Testis (tissue), 3 donors: ENCODE data around the gene COG1. TPM values are rescaled to one million over a fixed set of nuclear protein-coding genes. Genes with fewer than 3 reads are reported as not detected.

ENCODE experiments used
- DNase-seq: peaks from one replicate; pipeline ENCODE4 v3.0.0-alpha.2; 2019
- H3K27ac ChIP-seq, 2 donors: fragments of 200-600 bp; sonication (generic); one replicate each; pipeline ENCODE4 v1.5.1; 2019
- H3K27me3 ChIP-seq: fragments of 200-600 bp; sonication (generic); one replicate; pipeline ENCODE4 v1.5.1; 2019
- H3K36me3 ChIP-seq: fragments of 200-600 bp; sonication (generic); one replicate; pipeline ENCODE4 v1.5.1; 2017; ENCODE audit warnings: low read depth; ENCODE audit errors: missing control alignments
- H3K4me1 ChIP-seq: fragments of 200-600 bp; sonication (generic); one replicate; pipeline ENCODE4 v1.5.1; 2019
- H3K4me3 ChIP-seq, 2 donors: fragments of 200-600 bp; sonication (generic); one replicate each; pipeline ENCODE4 v1.5.1; 2017 to 2019
- H3K9me3 ChIP-seq: fragments of 200-600 bp; sonication (generic); one replicate; pipeline ENCODE4 v1.5.1; 2017
- POLR2A ChIP-seq: fragments of 450-650 bp; IDR thresholded peaks from one replicate; pipeline ENCODE4 v1.6.1; 2017; ENCODE audit warnings: antibody characterized with exemption, mild to moderate bottlenecking, moderate library complexity
- WGBS, 2 donors: methylation state at CpG; one replicate each; pipeline ENCODE4 v1.1.5; 2018; 5-methylcytosine and 5-hydroxymethylcytosine counted together
- intact Hi-C: fragments of 100-400 bp; cut with DNase I; formaldehyde crosslinking; loops from one replicate; pipeline ENCODE4 v1.15.1; 2023; ENCODE audit warnings: low total_unique reads
- polyA plus RNA-seq: library from polyadenylated mRNA; stranded (reverse); fragments of 350-450 nt; fragmentation: Illumina TruSeq; extraction: RNeasy Lipid Tissue Mini Kit (QIAGEN cat#74804); gene quantifications from one replicate; pipeline ENCODE4 v1.2.3, GENCODE V29; 2014; ENCODE audit warnings: low read depth, low replicate concordance; ENCODE audit not compliant: insufficient read depth
- total RNA-seq, 2 donors: library from RNA; depleted of rRNA; stranded (reverse); fragments of >200 nt; gene quantifications; one replicate each; pipeline ENCODE4 v1.2.3, GENCODE V29; 2016
- TF ChIP-seq, protein P1 (sequence below), 3 experiments: fragments of 450-650 bp in 2 of 3; fragments of 200-600 bp in 1 of 3; sonication (generic) in 1 of 3; IDR thresholded peaks; one replicate each; pipeline ENCODE4 v1.5.1; 2016 to 2019; ENCODE audit warnings: antibody characterized with exemption in 3 of 3, mild to moderate bottlenecking in 2 of 3, moderate library complexity in 1 of 3

Gene COG1
- total and polyA plus RNA-seq, 3 donors from 2014 or later = 56.3 to 61.8 (median 58.3) TPM

DNA sequence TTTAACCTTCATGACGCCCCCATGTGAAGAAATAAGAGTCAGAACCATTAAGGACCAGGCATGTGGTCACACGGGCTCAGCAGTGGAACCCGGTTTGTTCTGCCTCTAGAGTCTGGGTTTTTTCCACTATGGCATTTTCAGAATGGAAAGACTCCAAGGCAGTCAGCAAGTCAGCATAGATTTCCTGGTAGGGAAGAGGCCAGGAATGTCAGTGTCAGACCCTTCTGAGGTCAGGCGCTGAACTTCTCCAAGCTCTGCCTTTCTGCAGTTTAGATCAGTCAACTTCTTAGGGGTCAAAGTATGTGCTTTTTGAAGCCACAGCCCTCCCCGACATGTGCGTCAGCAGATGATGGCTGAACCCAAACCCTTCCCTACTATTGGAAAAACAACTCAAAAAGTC, 24.2 kb upstream of the COG1 start:
- DNase-seq = no peak
- Histone ChIP-seq H3K4me3 (no peak overlapping the region), H3K4me1 (peaks cover 7% of the 10 kb centered on the region), H3K9me3 (no peaks in the 10 kb centered on the region), H3K27ac (no peak overlapping the region), H3K36me3 (no peaks in the 10 kb centered on the region), H3K27me3 (no peaks in the 10 kb centered on the region)
- TF ChIP-seq, protein P1, sequence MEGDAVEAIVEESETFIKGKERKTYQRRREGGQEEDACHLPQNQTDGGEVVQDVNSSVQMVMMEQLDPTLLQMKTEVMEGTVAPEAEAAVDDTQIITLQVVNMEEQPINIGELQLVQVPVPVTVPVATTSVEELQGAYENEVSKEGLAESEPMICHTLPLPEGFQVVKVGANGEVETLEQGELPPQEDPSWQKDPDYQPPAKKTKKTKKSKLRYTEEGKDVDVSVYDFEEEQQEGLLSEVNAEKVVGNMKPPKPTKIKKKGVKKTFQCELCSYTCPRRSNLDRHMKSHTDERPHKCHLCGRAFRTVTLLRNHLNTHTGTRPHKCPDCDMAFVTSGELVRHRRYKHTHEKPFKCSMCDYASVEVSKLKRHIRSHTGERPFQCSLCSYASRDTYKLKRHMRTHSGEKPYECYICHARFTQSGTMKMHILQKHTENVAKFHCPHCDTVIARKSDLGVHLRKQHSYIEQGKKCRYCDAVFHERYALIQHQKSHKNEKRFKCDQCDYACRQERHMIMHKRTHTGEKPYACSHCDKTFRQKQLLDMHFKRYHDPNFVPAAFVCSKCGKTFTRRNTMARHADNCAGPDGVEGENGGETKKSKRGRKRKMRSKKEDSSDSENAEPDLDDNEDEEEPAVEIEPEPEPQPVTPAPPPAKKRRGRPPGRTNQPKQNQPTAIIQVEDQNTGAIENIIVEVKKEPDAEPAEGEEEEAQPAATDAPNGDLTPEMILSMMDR (IDR thresholded peaks at IDR 0.05) = no peak
- no peak for TF ChIP-seq POLR2A
- 90 to 92% methylated on average over 4 to 6 of the region's 6 CpGs for WGBS, 2 donors
- intact Hi-C loops = loop anchor here (10.0 kb wide), 1 partner anchor 174 kb away; no protein-coding TSS in a partner anchor

DNA sequence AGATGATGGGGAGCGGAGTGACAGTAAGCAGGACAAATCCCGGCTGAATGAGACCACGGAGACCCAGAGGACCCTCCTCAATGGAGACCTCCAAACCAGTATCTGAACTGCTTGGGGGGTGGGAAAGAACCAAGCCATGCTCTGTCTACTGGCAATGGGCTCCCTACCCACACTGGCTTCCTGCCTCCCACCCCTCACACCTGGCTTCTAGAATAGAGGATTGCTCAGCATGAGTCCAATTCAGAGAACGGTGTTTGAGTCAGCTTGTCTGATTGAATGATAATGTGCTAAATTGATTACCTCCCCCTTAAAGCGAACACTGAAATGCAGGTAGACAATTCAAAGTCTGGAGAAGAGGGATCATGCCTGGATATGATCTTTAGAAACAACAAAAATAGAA, 22.5 kb upstream of the COG1 start:
- no peak for TF ChIP-seq POLR2A
- TF ChIP-seq, protein P1 (IDR thresholded peaks at IDR 0.05) = no peak
- DNase-seq = no peak
- WGBS, 2 donors = 86 to 93% methylated on average over 5 of the region's 5 CpGs
- Histone ChIP-seq H3K36me3 (no peaks in the 10 kb centered on the region), H3K4me3 (no peak overlapping the region), H3K27me3 (no peaks in the 10 kb centered on the region), H3K9me3 (no peaks in the 10 kb centered on the region), H3K27ac (no peak overlapping the region), H3K4me1 (no peaks in the 10 kb centered on the region)
- intact Hi-C loops = no loop called here

DNA sequence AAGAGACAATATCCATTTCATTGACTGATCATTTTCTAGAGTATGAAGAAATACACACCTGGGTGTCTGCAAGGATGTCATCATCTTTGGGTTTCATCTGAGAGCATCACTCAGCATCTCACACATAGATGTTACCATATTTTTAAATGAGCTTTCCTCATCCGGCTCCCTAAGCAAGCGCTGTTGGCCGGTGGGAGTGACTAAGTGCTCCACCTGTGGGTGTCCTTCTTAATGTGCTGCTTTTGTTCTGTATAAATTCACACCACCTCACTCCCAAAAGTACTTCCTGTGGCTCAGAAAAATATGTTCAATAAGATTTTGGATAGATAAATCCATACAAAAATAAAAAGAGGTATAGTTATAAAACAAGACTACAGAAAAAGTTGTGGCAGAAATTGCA, 20.6 kb upstream of the COG1 start:
- 70 to 84% methylated on average over 3 of the region's 3 CpGs for WGBS, 2 donors
- no peak overlapping the region for H3K27ac ChIP-seq
- no peak overlapping the region for H3K4me3 ChIP-seq
- intact Hi-C loops = no loop called here
- H3K27me3 ChIP-seq = no peaks in the 10 kb centered on the region
- TF ChIP-seq, protein P1 (IDR thresholded peaks at IDR 0.05) = no peak
- TF ChIP-seq POLR2A = no peak
- no peaks in the 10 kb centered on the region for H3K36me3 ChIP-seq
- no peaks in the 10 kb centered on the region for H3K9me3 ChIP-seq
- H3K4me1 ChIP-seq = no peaks in the 10 kb centered on the region
- no peak for DNase-seq

DNA sequence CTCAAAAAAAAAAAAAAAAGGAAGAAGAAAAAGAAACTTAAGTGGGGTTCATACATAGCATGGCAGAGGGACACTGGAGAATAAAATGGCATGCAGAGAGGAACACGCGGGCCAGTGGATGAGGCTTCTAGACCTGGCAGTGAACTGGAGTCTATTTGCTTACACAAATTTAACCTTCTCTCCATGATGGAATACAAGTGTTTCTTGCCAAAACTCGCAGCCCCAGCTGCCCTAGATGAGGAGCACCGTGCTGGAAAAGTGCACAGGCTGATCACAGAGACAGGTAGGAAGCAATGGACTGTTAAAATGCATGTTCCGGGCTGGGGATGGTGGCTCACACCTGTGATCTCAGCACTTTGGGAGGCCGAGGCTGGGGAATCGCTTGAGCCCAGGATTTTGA, 18.7 kb upstream of the COG1 start:
- Histone ChIP-seq H3K27ac (no peak overlapping the region), H3K36me3 (no peaks in the 10 kb centered on the region), H3K27me3 (no peaks in the 10 kb centered on the region), H3K4me3 (no peak overlapping the region), H3K4me1 (no peaks in the 10 kb centered on the region), H3K9me3 (no peaks in the 10 kb centered on the region)
- WGBS, 2 donors = 88 to 90% methylated on average over 7 of the region's 7 CpGs
- TF ChIP-seq POLR2A = no peak
- TF ChIP-seq, protein P1 (IDR thresholded peaks at IDR 0.05) = no peak
- intact Hi-C loops = no loop called here
- no peak for DNase-seq

DNA sequence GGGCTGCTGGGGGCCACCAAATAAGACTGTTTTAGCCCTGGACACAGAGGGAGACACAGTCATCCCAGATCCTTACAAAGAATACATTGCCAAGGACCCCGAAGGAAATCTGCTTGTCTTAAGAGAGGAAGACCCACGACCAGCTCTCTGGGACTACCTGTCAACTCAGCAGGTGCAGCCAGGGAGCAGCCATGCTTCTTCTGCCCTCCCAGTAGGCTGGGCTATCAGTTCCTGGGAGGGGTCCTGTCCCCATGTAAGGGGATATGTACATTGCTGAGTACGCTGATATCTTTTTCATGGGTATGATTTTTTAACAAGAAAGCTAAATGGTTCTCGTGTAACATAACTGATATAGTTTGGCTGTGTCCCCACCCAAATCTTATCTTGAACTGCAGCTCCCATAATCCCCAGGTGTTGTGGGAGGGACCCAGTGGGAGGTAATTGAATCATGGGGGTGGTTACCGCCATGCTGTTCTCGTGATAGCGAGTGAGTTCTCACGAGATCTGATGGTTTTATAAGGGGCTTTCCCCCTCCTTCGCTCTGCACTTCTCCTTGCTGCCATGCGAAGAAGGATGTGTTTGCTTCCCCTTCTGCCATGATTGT, 16.8 kb upstream of the COG1 start:
- H3K27me3 ChIP-seq = no peaks in the 10 kb centered on the region
- no peaks in the 10 kb centered on the region for H3K36me3 ChIP-seq
- no peaks in the 10 kb centered on the region for H3K4me1 ChIP-seq
- H3K4me3 ChIP-seq = no peak overlapping the region
- no peak for DNase-seq
- WGBS, 2 donors = 82 to 88% methylated on average over 10 of the region's 10 CpGs
- H3K27ac ChIP-seq = no peak overlapping the region
- intact Hi-C loops = no loop called here
- TF ChIP-seq POLR2A = no peak
- TF ChIP-seq, protein P1 (IDR thresholded peaks at IDR 0.05) = no peak
- no peaks in the 10 kb centered on the region for H3K9me3 ChIP-seq
